ENCODE results near the gene KCTD8.

DNA sequence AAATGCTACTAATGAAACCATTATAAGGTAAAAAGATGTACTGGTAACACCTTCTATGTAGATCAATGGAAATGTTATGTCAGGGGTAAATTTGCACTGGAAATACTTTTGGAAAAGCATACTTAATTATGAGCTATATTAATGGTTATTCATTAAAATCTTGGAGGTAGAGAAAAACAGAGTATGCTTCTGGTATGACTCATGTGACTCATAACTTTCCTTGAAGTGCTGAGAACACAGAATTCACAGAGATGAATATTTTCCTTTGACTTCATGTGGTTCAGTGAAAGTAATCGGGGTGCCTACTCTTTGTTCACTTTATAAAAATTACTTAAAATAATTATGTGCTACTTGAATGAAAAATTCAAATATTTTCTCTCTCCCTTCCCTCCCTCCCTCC is 254.2 kb downstream of the KCTD8 start:
- TF ChIP-seq, protein P1, sequence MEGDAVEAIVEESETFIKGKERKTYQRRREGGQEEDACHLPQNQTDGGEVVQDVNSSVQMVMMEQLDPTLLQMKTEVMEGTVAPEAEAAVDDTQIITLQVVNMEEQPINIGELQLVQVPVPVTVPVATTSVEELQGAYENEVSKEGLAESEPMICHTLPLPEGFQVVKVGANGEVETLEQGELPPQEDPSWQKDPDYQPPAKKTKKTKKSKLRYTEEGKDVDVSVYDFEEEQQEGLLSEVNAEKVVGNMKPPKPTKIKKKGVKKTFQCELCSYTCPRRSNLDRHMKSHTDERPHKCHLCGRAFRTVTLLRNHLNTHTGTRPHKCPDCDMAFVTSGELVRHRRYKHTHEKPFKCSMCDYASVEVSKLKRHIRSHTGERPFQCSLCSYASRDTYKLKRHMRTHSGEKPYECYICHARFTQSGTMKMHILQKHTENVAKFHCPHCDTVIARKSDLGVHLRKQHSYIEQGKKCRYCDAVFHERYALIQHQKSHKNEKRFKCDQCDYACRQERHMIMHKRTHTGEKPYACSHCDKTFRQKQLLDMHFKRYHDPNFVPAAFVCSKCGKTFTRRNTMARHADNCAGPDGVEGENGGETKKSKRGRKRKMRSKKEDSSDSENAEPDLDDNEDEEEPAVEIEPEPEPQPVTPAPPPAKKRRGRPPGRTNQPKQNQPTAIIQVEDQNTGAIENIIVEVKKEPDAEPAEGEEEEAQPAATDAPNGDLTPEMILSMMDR (IDR thresholded peaks at IDR 0.05; ENCODE audit: poor library complexity, severe bottlenecking), result no peak
- no peak for TF ChIP-seq RAD21 (conservative IDR thresholded peaks at IDR 0.05)
- TF ChIP-seq, protein P2, sequence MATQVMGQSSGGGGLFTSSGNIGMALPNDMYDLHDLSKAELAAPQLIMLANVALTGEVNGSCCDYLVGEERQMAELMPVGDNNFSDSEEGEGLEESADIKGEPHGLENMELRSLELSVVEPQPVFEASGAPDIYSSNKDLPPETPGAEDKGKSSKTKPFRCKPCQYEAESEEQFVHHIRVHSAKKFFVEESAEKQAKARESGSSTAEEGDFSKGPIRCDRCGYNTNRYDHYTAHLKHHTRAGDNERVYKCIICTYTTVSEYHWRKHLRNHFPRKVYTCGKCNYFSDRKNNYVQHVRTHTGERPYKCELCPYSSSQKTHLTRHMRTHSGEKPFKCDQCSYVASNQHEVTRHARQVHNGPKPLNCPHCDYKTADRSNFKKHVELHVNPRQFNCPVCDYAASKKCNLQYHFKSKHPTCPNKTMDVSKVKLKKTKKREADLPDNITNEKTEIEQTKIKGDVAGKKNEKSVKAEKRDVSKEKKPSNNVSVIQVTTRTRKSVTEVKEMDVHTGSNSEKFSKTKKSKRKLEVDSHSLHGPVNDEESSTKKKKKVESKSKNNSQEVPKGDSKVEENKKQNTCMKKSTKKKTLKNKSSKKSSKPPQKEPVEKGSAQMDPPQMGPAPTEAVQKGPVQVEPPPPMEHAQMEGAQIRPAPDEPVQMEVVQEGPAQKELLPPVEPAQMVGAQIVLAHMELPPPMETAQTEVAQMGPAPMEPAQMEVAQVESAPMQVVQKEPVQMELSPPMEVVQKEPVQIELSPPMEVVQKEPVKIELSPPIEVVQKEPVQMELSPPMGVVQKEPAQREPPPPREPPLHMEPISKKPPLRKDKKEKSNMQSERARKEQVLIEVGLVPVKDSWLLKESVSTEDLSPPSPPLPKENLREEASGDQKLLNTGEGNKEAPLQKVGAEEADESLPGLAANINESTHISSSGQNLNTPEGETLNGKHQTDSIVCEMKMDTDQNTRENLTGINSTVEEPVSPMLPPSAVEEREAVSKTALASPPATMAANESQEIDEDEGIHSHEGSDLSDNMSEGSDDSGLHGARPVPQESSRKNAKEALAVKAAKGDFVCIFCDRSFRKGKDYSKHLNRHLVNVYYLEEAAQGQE (IDR thresholded peaks at IDR 0.05; ENCODE audit: borderline replicate concordance), result no peak
- TF ChIP-seq EZH2 (IDR thresholded peaks at IDR 0.05; ENCODE audit: borderline replicate concordance, insufficient read depth, low read length, poor library complexity, severe bottlenecking), result no peak
- no peak for TF ChIP-seq EP300 (conservative IDR thresholded peaks at IDR 0.05; ENCODE audit: poor library complexity, severe bottlenecking)
- no peak for TF ChIP-seq POLR2AphosphoS5 (IDR thresholded peaks at IDR 0.05)
- no peak for TF ChIP-seq TAF1 (IDR thresholded peaks at IDR 0.05; ENCODE audit: low read depth)
- TF ChIP-seq SMC3 (conservative IDR thresholded peaks at IDR 0.05; ENCODE audit: poor library complexity), result no peak
- no peak for TF ChIP-seq MXI1 (conservative IDR thresholded peaks at IDR 0.05; ENCODE audit: poor library complexity, severe bottlenecking)
